ENCODE data around the gene TLDC2.

GRCh38 chr20:36826554-36827244 is 49.2 kb upstream of the TLDC2 start:
- TF ChIP-seq USF1 (CRISPR knock-in tag; IDR thresholded peaks at IDR 0.05): no peak
- TF ChIP-seq CTCF (IDR thresholded peaks at IDR 0.05): no peak
- TF ChIP-seq HMGXB4 (CRISPR knock-in tag; IDR thresholded peaks at IDR 0.05): no peak
- no peak for TF ChIP-seq STAT6 (CRISPR knock-in tag; conservative IDR thresholded peaks at IDR 0.05; ENCODE audit: low read depth)
- TF ChIP-seq PREB (CRISPR knock-in tag; IDR thresholded peaks at IDR 0.05; ENCODE audit: borderline replicate concordance): no peak
- TF ChIP-seq CBFB (CRISPR knock-in tag; IDR thresholded peaks at IDR 0.05; ENCODE audit: low read depth): no peak
- TF ChIP-seq JUN (CRISPR knock-in tag; IDR thresholded peaks at IDR 0.05): no peak
- TF ChIP-seq MAX (CRISPR knock-in tag; IDR thresholded peaks at IDR 0.05): no peak
- no peak for TF ChIP-seq ATF2 (CRISPR knock-in tag; IDR thresholded peaks at IDR 0.05; ENCODE audit: borderline replicate concordance, low read depth)
- no peak for TF ChIP-seq MYBL2 (CRISPR knock-in tag; IDR thresholded peaks at IDR 0.05)
- no peak for TF ChIP-seq ZNF532 (CRISPR knock-in tag; IDR thresholded peaks at IDR 0.05; ENCODE audit: borderline replicate concordance)

Measured in WTC11 (cell line).